Keratinocyte (primary cell): ENCODE results near the gene FHOD3. TPM values are rescaled to one million over a fixed set of nuclear protein-coding genes. Genes with fewer than 3 reads are reported as not detected.

Source experiments
- DNase-seq: peaks from one replicate; pipeline ENCODE4 v3.0.0-alpha.2; 2011; ENCODE audit warnings: low read depth, missing footprints, low spot score
- FAIRE-seq: peaks from 2 replicates; lab custom pipeline; 2011; peaks lifted over from hg19 to GRCh38; lab: Jason Lieb, UNC
- H2AFZ ChIP-seq: 2 replicates; pipeline ENCODE4 v1.6.0; 2012; ENCODE audit warnings: low read length, control low read depth, inconsistent platforms; ENCODE audit not compliant: control insufficient read depth
- H3K27ac ChIP-seq: 2 replicates; pipeline ENCODE4 v1.5.1; 2011; ENCODE audit warnings: low read length; ENCODE audit not compliant: control insufficient read depth, insufficient read depth
- H3K27me3 ChIP-seq: 3 replicates; pipeline ENCODE4 v1.6.0; 2011; ENCODE audit warnings: low read length; ENCODE audit not compliant: control insufficient read depth, insufficient read depth; ENCODE audit errors: extremely low read depth
- H3K36me3 ChIP-seq, 2 experiments: 2 replicates in 1 of 2; 3 replicates in 1 of 2; pipeline ENCODE4 v1.5.1; 2011; ENCODE audit warnings: low read length in 2 of 2, mild to moderate bottlenecking in 1 of 2; ENCODE audit not compliant: control insufficient read depth in 2 of 2, insufficient read depth in 2 of 2; ENCODE audit errors: extremely low read depth in 1 of 2
- H3K4me1 ChIP-seq: 3 replicates; pipeline ENCODE4 v1.5.1; 2011; ENCODE audit warnings: low read length; ENCODE audit not compliant: control insufficient read depth, insufficient read depth; ENCODE audit errors: extremely low read depth
- H3K4me2 ChIP-seq: 3 replicates; pipeline ENCODE4 v1.6.0; 2011; ENCODE audit warnings: low read depth, low read length; ENCODE audit not compliant: control insufficient read depth, insufficient read depth; ENCODE audit errors: extremely low read depth
- H3K4me3 ChIP-seq, 3 experiments: fragments of 200-600 bp in 1 of 3; sonication (generic) in 1 of 3; 2 replicates in 2 of 3; 3 replicates in 1 of 3; pipeline ENCODE4 v1.5.1; 2011 to 2016; ENCODE audit warnings: low read length in 3 of 3, mild to moderate bottlenecking in 3 of 3, control low read depth in 2 of 3, inconsistent platforms in 1 of 3, low read depth in 1 of 3, mixed read lengths in 1 of 3, mixed run types in 1 of 3, moderate library complexity in 1 of 3; ENCODE audit not compliant: control insufficient read depth in 2 of 3, insufficient read depth in 2 of 3; ENCODE audit errors: extremely low read depth in 1 of 3
- H3K79me2 ChIP-seq: 2 replicates; pipeline ENCODE4 v1.6.0; 2012; ENCODE audit warnings: low read length; ENCODE audit not compliant: control insufficient read depth, insufficient read depth
- H3K9ac ChIP-seq: 3 replicates; pipeline ENCODE4 v1.6.0; 2011; ENCODE audit warnings: low read length; ENCODE audit not compliant: control insufficient read depth, insufficient read depth; ENCODE audit errors: extremely low read depth
- H3K9me1 ChIP-seq: 3 replicates; pipeline ENCODE4 v1.6.0; 2011; ENCODE audit warnings: low read length; ENCODE audit not compliant: control insufficient read depth, insufficient read depth; ENCODE audit errors: extremely low read depth
- H3K9me3 ChIP-seq: 2 replicates; pipeline ENCODE4 v1.5.1; 2012; ENCODE audit warnings: low read depth, low read length; ENCODE audit not compliant: control insufficient read depth
- H4K20me1 ChIP-seq: 3 replicates; pipeline ENCODE4 v1.6.0; 2011; ENCODE audit warnings: low read length; ENCODE audit not compliant: control insufficient read depth, insufficient read depth; ENCODE audit errors: extremely low read depth
- CTCF ChIP-seq, 3 experiments: IDR thresholded peaks in 1 of 3; conservative IDR thresholded peaks in 1 of 3; optimal IDR thresholded peaks in 1 of 3; 2 replicates in 2 of 3; 3 replicates in 1 of 3; pipeline versions ENCODE3 to v1.5.1; 2011; ENCODE audit warnings: low read length in 3 of 3, mild to moderate bottlenecking in 3 of 3, moderate library complexity in 2 of 3, control low read depth in 1 of 3, inconsistent platforms in 1 of 3; ENCODE audit not compliant: insufficient read depth in 2 of 3; ENCODE audit errors: extremely low read depth in 1 of 3
- EZH2 ChIP-seq: IDR thresholded peaks from one replicate; pipeline ENCODE4 v1.6.1; 2012; ENCODE audit warnings: inconsistent platforms, mild to moderate bottlenecking, low read length, moderate library complexity
- dilution Hi-C: fragments of 300-500 bp; cut with MboI; formaldehyde crosslinking; loops from one replicate; pipeline ENCODE4 v1.7.0; 2020; ENCODE audit warnings: low sequenced_read_pairs; ENCODE audit not compliant: extremely low pct_ligation_motif_present
- polyA plus RNA-seq, 5 experiments: library from polyadenylated mRNA; depleted of rRNA in 3 of 5; stranded (reverse) in 3 of 5; stranded (forward) in 1 of 5; unstranded in 1 of 5; fragments of >200 nt; gene quantifications; 1 replicate in 1 of 5; 2 replicates in 3 of 5; 3 replicates in 1 of 5; pipeline versions ENCODE4 v1.2.1 to v1.2.3, GENCODE V29; 2011 to 2012; ENCODE audit warnings: missing spikeins in 2 of 5, low read depth in 1 of 5, low replicate concordance in 1 of 5

FHOD3 gene
- polyA plus RNA-seq, 1 donor (not counting 4 experiments of a cell fraction or from before 2014, with no cell fraction given): 7.7 TPM

GRCh38 chr18:36503477-36503876, 206.0 kb downstream of the FHOD3 start:
- Histone ChIP-seq H3K79me2 (no peaks in the 10 kb centered on the region), H3K9ac (no peak overlapping the region), H3K9me3 (no peaks in the 10 kb centered on the region), H4K20me1 (no peaks in the 10 kb centered on the region), H2AFZ (no peak overlapping the region), H3K4me3 (no peak overlapping the region), H3K27me3 (no peaks in the 10 kb centered on the region), H3K9me1 (no peaks in the 10 kb centered on the region), H3K4me1 (peaks cover 9% of the 10 kb centered on the region), H3K27ac (no peak overlapping the region), H3K4me2 (no peak overlapping the region), H3K36me3 (no peaks in the 10 kb centered on the region)
- FAIRE-seq (no peak), DNase-seq (no peak)
- TF ChIP-seq CTCF (optimal IDR thresholded peaks at IDR 0.05 in 1 of 3, IDR thresholded peaks at IDR 0.05 in 1 of 3, conservative IDR thresholded peaks at IDR 0.05 in 1 of 3; ENCODE audit: extremely low read depth in 1 of 3, insufficient read depth in 2 of 3, low read length in 3 of 3) (peak in 1 of 3 experiments; percentile 26), EZH2 (no peak)
- dilution Hi-C loops: no loop called here

DNA sequence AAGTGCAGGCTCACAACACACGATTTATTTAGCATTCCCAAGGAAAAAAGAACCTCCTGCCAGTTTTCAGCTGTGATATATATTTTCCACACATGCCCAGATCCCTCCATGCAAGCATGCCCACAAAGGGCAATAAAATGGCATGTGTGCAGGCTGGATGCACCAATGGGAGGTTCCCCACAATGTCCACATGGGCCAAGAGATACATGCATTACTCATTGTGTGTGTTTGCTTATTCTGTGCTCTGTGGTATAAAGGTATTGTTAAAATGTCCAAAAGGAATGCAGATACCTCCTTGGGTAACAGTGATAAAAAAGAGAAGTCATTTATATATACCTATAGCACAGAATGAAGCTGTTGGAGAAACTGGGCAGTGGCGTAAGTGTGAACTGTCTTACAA, 207.4 kb downstream of the FHOD3 start:
- no peak for DNase-seq
- H2AFZ ChIP-seq: no peak overlapping the region
- no peaks in the 10 kb centered on the region for H3K9me1 ChIP-seq
- H4K20me1 ChIP-seq: no peaks in the 10 kb centered on the region
- H3K4me3 ChIP-seq: no peak overlapping the region
- TF ChIP-seq CTCF (optimal IDR thresholded peaks at IDR 0.05 in 1 of 3, IDR thresholded peaks at IDR 0.05 in 1 of 3, conservative IDR thresholded peaks at IDR 0.05 in 1 of 3; ENCODE audit: extremely low read depth in 1 of 3, insufficient read depth in 2 of 3, low read length in 3 of 3) (no peak), EZH2 (no peak)
- no peaks in the 10 kb centered on the region for H3K79me2 ChIP-seq
- FAIRE-seq: no peak
- H3K36me3 ChIP-seq: no peaks in the 10 kb centered on the region
- H3K27me3 ChIP-seq: no peaks in the 10 kb centered on the region
- no peak overlapping the region for H3K27ac ChIP-seq
- H3K9ac ChIP-seq: no peak overlapping the region
- dilution Hi-C loops: no loop called here
- no peaks in the 10 kb centered on the region for H3K9me3 ChIP-seq
- peaks cover 9% of the 10 kb centered on the region for H3K4me1 ChIP-seq
- no peak overlapping the region for H3K4me2 ChIP-seq
